ENCODE data around the gene VSTM5. TPM values are rescaled to one million over a fixed set of nuclear protein-coding genes. Genes with fewer than 3 reads are reported as not detected.
"Not testable (repeated sequence)": the region's sequence is repeated elsewhere in the genome, so short reads cannot be mapped to it uniquely, and the experiment has no call there.

VSTM5 gene
- total and polyA plus RNA-seq, 2 donors (not counting 3 experiments of a cell fraction or from before 2014, with no cell fraction given) = 0.03 TPM; not detected in 1

DNA sequence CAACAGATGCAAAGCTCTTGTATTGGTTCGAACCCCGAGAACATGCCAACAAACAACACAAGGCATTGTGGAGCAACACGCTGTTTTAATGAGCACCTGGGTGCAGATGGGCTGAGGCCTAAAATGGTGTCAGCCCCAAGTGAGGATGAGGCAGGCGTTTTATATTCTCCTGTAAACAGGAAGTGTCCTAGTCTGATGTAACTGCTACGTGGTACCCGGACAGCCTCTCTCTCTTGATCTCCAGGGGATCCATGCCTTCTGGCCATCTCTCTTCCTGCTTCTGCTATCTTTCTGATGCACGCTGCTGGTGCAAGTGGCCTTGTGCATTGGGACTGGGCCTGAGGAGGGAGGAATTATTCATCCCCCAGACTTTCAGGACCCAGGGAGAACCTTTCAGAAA is 19.4 kb upstream of the VSTM5 start:
- TF ChIP-seq, protein P1, sequence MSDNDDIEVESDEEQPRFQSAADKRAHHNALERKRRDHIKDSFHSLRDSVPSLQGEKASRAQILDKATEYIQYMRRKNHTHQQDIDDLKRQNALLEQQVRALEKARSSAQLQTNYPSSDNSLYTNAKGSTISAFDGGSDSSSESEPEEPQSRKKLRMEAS (IDR thresholded peaks at IDR 0.05; ENCODE audit: insufficient read depth, insufficient read length) = no peak
- no peak for TF ChIP-seq GATA2 (IDR thresholded peaks at IDR 0.05; ENCODE audit: insufficient read depth, insufficient read length, low read depth, low read length)
- TF ChIP-seq EZH2 (IDR thresholded peaks at IDR 0.05; ENCODE audit: borderline replicate concordance, low read depth, low read length, severe bottlenecking) = no peak
- no peak for TF ChIP-seq FOS (IDR thresholded peaks at IDR 0.05; ENCODE audit: borderline replicate concordance, insufficient read depth, low read length)
- TF ChIP-seq, protein P2, sequence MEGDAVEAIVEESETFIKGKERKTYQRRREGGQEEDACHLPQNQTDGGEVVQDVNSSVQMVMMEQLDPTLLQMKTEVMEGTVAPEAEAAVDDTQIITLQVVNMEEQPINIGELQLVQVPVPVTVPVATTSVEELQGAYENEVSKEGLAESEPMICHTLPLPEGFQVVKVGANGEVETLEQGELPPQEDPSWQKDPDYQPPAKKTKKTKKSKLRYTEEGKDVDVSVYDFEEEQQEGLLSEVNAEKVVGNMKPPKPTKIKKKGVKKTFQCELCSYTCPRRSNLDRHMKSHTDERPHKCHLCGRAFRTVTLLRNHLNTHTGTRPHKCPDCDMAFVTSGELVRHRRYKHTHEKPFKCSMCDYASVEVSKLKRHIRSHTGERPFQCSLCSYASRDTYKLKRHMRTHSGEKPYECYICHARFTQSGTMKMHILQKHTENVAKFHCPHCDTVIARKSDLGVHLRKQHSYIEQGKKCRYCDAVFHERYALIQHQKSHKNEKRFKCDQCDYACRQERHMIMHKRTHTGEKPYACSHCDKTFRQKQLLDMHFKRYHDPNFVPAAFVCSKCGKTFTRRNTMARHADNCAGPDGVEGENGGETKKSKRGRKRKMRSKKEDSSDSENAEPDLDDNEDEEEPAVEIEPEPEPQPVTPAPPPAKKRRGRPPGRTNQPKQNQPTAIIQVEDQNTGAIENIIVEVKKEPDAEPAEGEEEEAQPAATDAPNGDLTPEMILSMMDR (IDR thresholded peaks at IDR 0.05; ENCODE audit: extremely low read depth in 1 of 2, insufficient read depth in 1 of 2, low read depth in 1 of 2, low read length in 2 of 2) = no peak
- TF ChIP-seq POLR2AphosphoS5 (IDR thresholded peaks at IDR 0.05; ENCODE audit: insufficient read depth, low read depth, low read length) = no peak
- TF ChIP-seq POLR2A (IDR thresholded peaks at IDR 0.05; ENCODE audit: low read depth, low read length) = no peak
- no peak for TF ChIP-seq JUN (IDR thresholded peaks at IDR 0.05; ENCODE audit: borderline replicate concordance, insufficient read depth, insufficient read length, low read depth)
- no peak for TF ChIP-seq MYC (IDR thresholded peaks at IDR 0.05; ENCODE audit: low read depth, low read length)
- H4K20me1 ChIP-seq (replicated peaks; ENCODE audit: control insufficient read depth, extremely low read depth, insufficient read depth, low read length) = no peaks in the 10 kb centered on the region

DNA sequence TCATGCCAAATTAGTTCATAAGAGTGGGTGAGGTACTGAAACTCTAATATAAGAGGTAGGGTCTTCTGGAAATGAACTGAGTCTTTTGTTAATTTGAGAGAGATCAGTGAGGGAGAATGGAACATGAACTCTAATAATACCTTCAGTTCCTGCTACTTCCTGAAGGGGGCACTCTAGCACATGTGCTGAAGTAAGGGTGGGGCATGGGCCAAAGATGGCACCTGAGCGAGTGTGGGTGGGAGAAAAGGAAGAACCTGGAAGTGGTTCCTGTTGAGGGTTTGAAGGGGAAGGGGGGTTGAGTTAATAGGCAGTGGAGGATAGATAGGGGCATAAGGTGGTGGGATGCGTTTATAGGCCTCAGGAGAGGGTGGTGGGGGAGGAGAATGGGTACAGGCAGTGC is 18.0 kb upstream of the VSTM5 start:
- H3K79me2 ChIP-seq (ENCODE audit: control insufficient read depth, insufficient read depth, low read length); H3K27ac ChIP-seq (ENCODE audit: insufficient read depth, low read depth, low read length); dilution Hi-C loops (cut with MboI; ENCODE audit: extremely low pct_ligation_motif_present, low sequenced_read_pairs); H4K20me1 ChIP-seq (replicated peaks; ENCODE audit: control insufficient read depth, extremely low read depth, insufficient read depth, low read length); POLR2A ChIA-PET; H3K4me2 ChIP-seq (ENCODE audit: insufficient read depth, low read length); H3K9me1 ChIP-seq (replicated peaks; ENCODE audit: control insufficient read depth, extremely low read depth, insufficient read depth, low read length); BruUV-seq (replicated peaks); H3K9me3 ChIP-seq (replicated peaks; ENCODE audit: control insufficient read depth, insufficient read depth, low read length); H3K9ac ChIP-seq (replicated peaks; ENCODE audit: extremely low read depth, insufficient read depth, low read length); H3K4me1 ChIP-seq (ENCODE audit: control insufficient read depth, extremely low read depth, insufficient read depth, low read length); H2AFZ ChIP-seq (ENCODE audit: low read depth, low read length); H3K27me3 ChIP-seq (ENCODE audit: control insufficient read depth in 2 of 2, insufficient read depth in 2 of 2, low read length in 2 of 2); DNase-seq (ENCODE audit: low read depth, low spot score); FAIRE-seq; intact Hi-C loops (cut with micrococcal nuclease); H3K36me3 ChIP-seq (ENCODE audit: control insufficient read depth in 2 of 2, extremely low read depth in 1 of 2, insufficient read depth in 2 of 2, low read length in 2 of 2); H3K4me3 ChIP-seq (replicated peaks in 1 of 3; ENCODE audit: insufficient read depth in 1 of 3, low read depth in 1 of 3, low read length in 3 of 3); CTCF ChIA-PET: not testable (repeated sequence)

More for the DNA sequence above, 19.4 kb upstream of the VSTM5 start:
- Histone ChIP-seq H3K4me1 (ENCODE audit: control insufficient read depth, extremely low read depth, insufficient read depth, low read length) (no peaks in the 10 kb centered on the region), H3K9me3 (replicated peaks; ENCODE audit: control insufficient read depth, insufficient read depth, low read length) (no peaks in the 10 kb centered on the region), H3K27me3 (ENCODE audit: control insufficient read depth in 2 of 2, insufficient read depth in 2 of 2, low read length in 2 of 2) (no peaks in the 10 kb centered on the region), H3K79me2 (ENCODE audit: control insufficient read depth, insufficient read depth, low read length) (no peaks in the 10 kb centered on the region), H3K9me1 (replicated peaks; ENCODE audit: control insufficient read depth, extremely low read depth, insufficient read depth, low read length) (no peaks in the 10 kb centered on the region), H2AFZ (ENCODE audit: low read depth, low read length) (no peak overlapping the region), H3K4me3 (replicated peaks in 1 of 3; ENCODE audit: insufficient read depth in 1 of 3, low read depth in 1 of 3, low read length in 3 of 3) (no peak overlapping the region), H3K36me3 (ENCODE audit: control insufficient read depth in 2 of 2, extremely low read depth in 1 of 2, insufficient read depth in 2 of 2, low read length in 2 of 2) (no peaks in the 10 kb centered on the region), H3K4me2 (ENCODE audit: insufficient read depth, low read length) (no peak overlapping the region), H3K27ac (ENCODE audit: insufficient read depth, low read depth, low read length) (no peak overlapping the region), H3K9ac (replicated peaks; ENCODE audit: extremely low read depth, insufficient read depth, low read length) (no peak overlapping the region)
- DNase-seq (ENCODE audit: low read depth, low spot score) (no peak), FAIRE-seq (no peak)
- POLR2A ChIA-PET = no interaction called here
- intact Hi-C loops (cut with micrococcal nuclease) (no loop called here), dilution Hi-C loops (cut with MboI; ENCODE audit: extremely low pct_ligation_motif_present, low sequenced_read_pairs) (no loop called here)
- CTCF ChIA-PET = interaction anchor here (1.5 kb wide), 1 partner anchor 26 kb away, joined by 5 read pairs; no protein-coding TSS in a partner anchor
- no TSS peak for BruUV-seq (replicated peaks)

Measured in endothelial cell of umbilical vein (primary cell).